Fibroblast of skin of scalp (primary cell): Measurements from ENCODE around the gene ARHGAP24.
"Not testable (repeated sequence)": the region's sequence is repeated elsewhere in the genome, so short reads cannot be mapped to it uniquely, and the experiment has no call there.

ENCODE experiments used
- DNase-seq: peaks from one replicate; pipeline ENCODE4 v3.0.0-alpha.2; 2013

The ARHGAP24 gene

DNA sequence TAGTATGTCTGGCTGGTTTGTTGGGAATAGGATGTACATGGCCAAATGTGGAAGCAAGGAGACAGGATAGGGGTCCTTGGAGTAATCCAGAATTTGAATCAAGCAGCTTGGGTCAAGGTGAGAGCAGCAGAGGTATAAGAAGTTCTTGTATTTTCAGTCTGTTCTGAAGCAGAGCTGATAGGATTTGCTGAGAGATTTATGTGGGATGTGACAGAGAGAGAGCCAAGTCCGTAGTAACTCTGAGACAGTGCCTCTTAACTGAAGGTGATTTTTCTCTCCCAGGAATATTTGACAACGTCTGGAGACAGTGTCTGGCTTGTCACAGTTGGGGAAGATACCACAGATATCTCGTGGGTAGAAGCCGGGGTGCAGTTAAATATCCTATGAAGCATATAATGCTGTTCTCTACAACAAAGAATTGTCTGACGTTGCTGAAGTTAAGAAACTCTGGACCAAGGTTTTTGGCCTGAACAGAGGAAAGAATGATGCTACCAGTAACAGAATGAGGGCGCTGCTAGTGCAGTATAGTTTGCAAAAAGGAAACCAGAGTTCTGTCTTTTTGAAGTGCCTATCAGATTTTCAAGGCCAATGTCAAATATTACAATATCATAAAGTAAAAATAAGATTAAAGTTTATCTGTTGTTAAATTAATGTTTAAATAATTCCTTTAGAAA, 184.0 kb downstream of the ARHGAP24 start:
- DNase-seq = no peak

GRCh38 chr4:85659610-85660218, 184.8 kb downstream of the ARHGAP24 start:
- no peak for DNase-seq

DNA sequence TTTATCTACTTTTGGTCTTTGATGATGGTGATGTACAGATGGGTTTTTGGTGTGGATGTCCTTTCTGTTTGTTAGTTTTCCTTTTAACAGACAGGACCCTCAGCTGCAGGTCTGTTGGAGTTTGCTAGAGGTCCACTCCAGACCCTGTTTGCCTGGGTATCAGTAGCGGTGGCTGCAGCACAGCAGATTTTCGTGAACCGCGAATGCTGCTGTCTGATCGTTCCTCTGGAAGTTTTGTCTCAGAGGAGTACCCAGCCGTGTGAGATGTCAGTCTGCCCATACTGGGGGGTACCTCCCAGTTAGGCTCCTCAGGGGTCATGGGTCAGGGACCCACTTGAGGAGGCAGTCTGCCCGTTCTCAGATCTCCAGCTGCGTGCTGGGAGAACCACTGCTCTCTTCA, 191.7 kb downstream of the ARHGAP24 start:
- DNase-seq = not testable (repeated sequence)

DNA sequence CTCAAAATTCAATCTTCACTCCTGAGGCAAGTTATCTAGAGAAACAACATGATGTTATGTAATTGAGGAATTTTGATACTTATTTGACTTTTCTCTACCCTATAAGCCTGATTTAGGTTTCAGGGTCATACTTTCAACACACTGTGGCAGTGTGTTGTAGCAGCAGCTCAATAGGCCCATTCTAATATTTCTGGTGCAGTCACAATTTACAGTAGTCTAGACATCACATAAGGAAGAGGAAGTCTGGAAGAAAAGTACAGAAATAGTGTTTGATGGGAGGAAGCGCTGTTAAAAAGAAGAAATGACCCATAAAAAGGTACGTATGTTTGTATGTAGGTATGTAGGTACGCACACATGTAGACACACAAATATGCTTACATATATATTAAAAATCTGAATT, 194.3 kb downstream of the ARHGAP24 start:
- DNase-seq = no peak

DNA sequence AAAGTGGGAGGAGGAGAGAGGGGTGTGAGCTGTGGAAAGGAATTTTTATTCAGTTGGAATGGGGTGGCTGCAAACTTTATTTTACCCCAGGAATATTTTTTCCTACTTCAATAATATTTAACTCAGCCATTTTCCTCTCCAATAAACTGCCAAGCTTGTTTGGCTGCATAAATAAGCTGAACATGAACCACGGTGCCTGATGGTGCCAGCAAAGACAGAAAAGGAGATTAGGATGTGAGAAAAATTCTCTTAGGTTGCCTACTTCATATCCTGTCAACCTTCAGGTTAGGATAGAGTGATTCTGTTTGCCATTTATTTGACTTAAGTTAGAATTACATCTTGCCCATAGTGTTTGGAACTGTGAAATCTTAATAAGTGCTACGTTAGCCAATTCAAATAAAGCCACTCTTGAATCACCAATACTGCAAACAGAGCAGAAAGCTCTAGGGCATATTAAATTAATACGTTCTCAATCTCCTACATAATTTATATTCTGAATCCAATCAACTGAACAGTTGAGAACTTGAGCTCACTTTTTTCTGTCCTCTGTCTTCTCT, 195.1 kb downstream of the ARHGAP24 start:
- no peak for DNase-seq

DNA sequence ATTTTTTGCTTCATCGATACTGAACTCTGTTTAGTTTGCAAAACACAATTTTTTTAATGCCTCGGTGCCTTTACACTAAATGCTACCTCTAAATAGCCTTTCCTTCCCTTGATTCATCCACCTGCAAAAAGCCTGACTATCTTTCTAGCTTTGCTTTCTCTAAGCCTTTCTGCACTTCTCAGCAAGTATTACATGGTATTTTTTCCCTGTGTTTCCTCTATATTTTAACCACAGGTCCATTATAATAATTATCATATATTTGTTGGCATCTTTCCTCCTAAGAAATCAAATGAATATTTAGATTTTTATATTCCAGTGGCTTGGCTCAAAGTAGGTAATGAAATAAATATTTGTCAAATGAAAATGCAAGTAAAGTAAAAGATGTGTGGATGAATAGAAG, 196.2 kb downstream of the ARHGAP24 start:
- DNase-seq = no peak

DNA sequence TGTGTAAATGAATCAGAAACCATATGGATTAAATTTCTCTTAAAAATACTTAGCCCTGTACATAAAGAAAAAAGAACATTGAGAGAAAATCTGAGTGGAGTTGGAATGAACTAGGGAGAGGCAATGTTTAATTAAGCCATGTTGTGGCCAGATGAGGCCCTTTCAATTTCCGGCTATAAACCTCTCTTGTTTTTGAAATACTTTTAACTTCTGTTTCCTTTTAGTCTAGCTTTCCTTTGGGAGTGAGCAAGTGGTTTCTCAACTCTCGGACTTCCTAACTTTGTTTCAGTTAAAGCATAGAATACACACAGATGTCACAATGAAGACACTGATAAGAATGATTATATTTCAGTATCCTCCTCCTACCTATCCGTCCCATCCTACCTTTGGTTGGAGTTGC, 197.2 kb downstream of the ARHGAP24 start:
- peak; percentile 23 for DNase-seq

- DNase-seq = no peak
These were observed 198.0 kb downstream of the ARHGAP24 start for GRCh38 chr4:85672959-85673358.

DNA sequence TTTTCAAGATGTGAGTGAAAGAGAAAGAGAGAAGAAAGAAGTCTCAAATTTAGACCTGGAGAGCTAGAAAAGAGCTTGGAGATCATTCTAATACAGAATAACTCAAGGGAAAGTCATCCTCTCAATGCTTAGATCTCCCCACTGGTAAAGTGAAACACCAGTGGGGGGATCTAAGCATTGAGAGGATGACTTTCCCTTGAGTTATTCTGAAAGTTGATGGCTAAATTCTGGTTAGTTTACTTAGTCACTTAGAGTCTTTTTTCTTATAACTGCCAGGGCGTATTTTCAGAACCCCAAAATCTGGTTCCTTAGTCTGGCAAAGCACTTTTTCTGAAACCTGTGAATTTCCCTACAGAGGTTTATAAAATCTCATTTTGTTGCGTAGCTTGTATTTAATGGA, 198.6 kb downstream of the ARHGAP24 start:
- DNase-seq = no peak

- no peak for DNase-seq
These were observed 200.4 kb downstream of the ARHGAP24 start for GRCh38 chr4:85675076-85676049.

- DNase-seq = no peak
These were observed 201.1 kb downstream of the ARHGAP24 start for GRCh38 chr4:85676050-85676425.

GRCh38 chr4:85676850-85677590, 202.1 kb downstream of the ARHGAP24 start:
- DNase-seq = peak; percentile 21

DNA sequence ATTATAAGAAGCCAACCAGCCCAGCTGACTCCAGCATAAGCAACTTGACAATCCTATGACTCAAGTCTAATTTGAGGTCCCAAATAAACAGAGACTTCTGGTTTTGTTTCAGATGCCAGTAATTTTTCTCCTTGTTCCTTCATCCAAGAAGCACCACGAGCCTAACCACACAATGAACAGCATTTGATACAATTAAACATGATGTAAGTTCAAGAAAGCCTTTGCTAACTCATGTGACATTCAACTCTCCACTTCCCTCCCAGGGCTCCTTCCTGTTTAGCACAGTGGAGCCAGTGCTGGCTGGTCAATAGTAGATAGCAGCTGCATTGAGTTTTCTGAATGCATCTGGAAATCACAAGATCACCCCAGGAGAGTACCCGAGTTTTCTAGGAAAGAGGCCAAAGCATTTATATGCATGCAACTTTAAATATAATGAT, 206.3 kb downstream of the ARHGAP24 start:
- peak; percentile 99 for DNase-seq

GRCh38 chr4:85681921-85682320, 207.0 kb downstream of the ARHGAP24 start:
- no peak for DNase-seq

- DNase-seq = no peak
These were observed 207.4 kb downstream of the ARHGAP24 start for GRCh38 chr4:85682391-85682790.

GRCh38 chr4:85684676-85685075, 209.7 kb downstream of the ARHGAP24 start:
- DNase-seq = no peak

DNA sequence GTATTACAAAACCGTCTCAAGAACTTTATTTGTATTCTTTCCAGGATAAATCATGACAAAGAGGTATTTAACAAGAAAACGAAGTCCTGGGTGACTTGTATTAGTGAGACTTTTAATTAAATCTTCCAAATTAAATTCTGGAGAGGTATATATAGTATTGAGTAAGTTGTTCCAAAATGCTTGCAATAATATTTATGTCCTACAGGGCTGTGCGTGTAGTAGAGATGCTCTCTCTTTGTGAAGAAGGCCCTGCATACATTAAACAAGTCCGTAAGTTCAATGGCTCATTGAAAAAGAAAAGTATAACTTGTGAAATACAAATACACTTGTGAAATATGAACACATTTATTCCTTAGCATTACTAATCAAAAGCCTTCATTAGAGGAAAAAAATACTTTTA, 211.4 kb downstream of the ARHGAP24 start:
- DNase-seq = no peak

GRCh38 chr4:85688055-85688740, 213.2 kb downstream of the ARHGAP24 start:
- no peak for DNase-seq

DNA sequence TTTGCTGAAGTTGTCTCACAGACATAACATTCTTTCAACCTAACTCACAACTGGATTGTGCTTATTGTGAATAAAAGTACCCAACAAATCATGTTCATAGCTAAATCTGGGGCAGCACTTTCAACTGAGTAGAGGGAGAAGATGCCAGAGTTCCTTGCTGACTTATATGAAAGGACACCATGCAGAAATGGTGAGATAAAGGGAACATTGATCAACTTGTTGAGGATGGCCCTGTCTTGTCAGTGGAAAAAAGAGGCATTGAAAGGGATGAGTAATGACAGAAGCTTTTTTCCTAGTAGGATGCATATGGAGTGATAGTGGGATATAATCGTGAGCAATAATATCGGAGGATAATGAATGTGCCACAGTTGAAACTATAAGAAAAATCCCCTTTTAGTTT, 221.7 kb downstream of the ARHGAP24 start:
- no peak for DNase-seq

DNA sequence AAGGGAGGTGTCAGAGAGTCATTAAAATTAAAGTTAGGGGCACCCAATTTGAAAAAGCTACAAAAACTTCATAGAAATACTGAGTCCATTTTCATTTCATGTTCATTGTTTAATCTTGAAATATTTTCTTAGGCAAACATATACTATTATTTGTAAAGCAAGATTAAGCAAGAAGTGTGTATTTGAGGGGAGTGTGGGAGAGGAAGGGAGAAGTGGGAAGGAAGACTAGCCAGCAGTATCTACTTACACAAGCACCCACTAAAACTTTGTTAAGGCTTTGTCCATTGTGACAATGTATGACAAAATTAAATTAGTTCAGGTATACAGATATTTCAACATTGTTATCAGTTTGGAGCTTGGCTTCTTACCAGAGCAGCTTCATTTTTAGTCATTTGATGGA, 222.9 kb downstream of the ARHGAP24 start:
- DNase-seq = no peak

DNA sequence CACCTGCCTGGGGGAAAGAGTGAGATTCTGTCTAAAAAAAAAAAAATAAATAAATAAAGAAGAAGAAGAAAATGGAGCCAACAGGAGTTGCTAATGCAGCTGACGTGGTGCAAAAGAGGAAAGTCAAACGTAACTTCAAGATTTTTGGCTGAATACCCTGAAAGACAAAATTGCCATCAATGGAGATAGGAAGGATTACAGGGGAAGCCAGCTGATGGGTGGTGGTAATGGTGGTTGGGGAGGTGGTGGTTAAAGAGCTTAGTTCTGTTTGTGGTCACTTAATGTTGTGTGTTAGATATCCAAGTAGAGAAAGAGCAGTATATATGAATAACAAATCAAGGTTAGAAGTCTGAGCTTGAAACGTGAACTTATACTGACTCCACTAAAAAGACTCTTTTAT, 225.4 kb downstream of the ARHGAP24 start:
- DNase-seq = no peak

GRCh38 chr4:85701861-85702321, 226.9 kb downstream of the ARHGAP24 start:
- DNase-seq = peak; percentile 36
